SK-N-SH (cell line): ENCODE measurements around the gene WSCD1. TPM values are rescaled to one million over a fixed set of nuclear protein-coding genes. Genes with fewer than 3 reads are reported as not detected.

Experiments
- CTCF ChIA-PET: fragments of 300-600, 350-600 bp; formaldehyde crosslinking; extraction: SDS; loops from one replicate; lab custom pipeline; 2021; lab: Yijun Ruan, JAX
- POLR2A ChIA-PET: fragments of 350-600 bp; sonication (Branson Sonifier 250); formaldehyde crosslinking; extraction: SDS; loops from one replicate; lab custom pipeline; 2020; ENCODE audit warnings: antibody characterized with exemption, inconsistent platforms; lab: Yijun Ruan, JAX
- DNase-seq: peaks from one replicate; pipeline ENCODE4 v3.0.0; 2012
- H2AFZ ChIP-seq: fragments of 200-600 bp; sonication (generic); 2 replicates; pipeline ENCODE4 v1.8.1; 2016; ENCODE audit warnings: antibody characterized with exemption, mild to moderate bottlenecking, low read depth
- H3F3A ChIP-seq: fragments of 200-600 bp; sonication (generic); replicated peaks from 2 replicates; pipeline ENCODE3; 2016; ENCODE audit warnings: antibody characterized with exemption, mild to moderate bottlenecking; ENCODE audit not compliant: insufficient read depth
- H3K27ac ChIP-seq, 2 experiments: fragments of 200-500 bp in 1 of 2; fragments of 200-600 bp in 1 of 2; sonication (Bioruptor generic) in 1 of 2; sonication (generic), shearing (Covaris generic) in 1 of 2; 2 replicates each; pipeline versions ENCODE4 v1.5.1 to v1.6.1; 2014 to 2016; ENCODE audit warnings: low read depth in 2 of 2, inconsistent platforms in 1 of 2, low read length in 1 of 2, mild to moderate bottlenecking in 1 of 2, mixed read lengths in 1 of 2
- H3K27me3 ChIP-seq: fragments of 200-600 bp; sonication (generic), shearing (Covaris generic); 2 replicates; pipeline ENCODE4 v1.6.1; 2016; ENCODE audit warnings: mixed run types; ENCODE audit not compliant: insufficient read depth
- H3K36me3 ChIP-seq, 2 experiments: fragments of 200-500 bp in 1 of 2; fragments of 200-600 bp in 1 of 2; sonication (Bioruptor generic) in 1 of 2; sonication (generic) in 1 of 2; replicated peaks in 1 of 2; 2 replicates each; pipeline versions ENCODE3 to v1.5.1; 2014 to 2016; ENCODE audit warnings: low read length in 1 of 2, mild to moderate bottlenecking in 1 of 2; ENCODE audit not compliant: insufficient read depth in 2 of 2, control insufficient read depth in 1 of 2
- H3K4me1 ChIP-seq, 2 experiments: fragments of 200-500 bp in 1 of 2; fragments of 200-600 bp in 1 of 2; sonication (Bioruptor generic) in 1 of 2; sonication (generic), shearing (Covaris generic) in 1 of 2; 2 replicates each; pipeline versions ENCODE4 v1.5.1 to v1.6.1; 2014 to 2016; ENCODE audit warnings: low read depth in 1 of 2, low read length in 1 of 2, mixed run types in 1 of 2; ENCODE audit not compliant: insufficient read depth in 2 of 2, control insufficient read depth in 1 of 2
- H3K4me2 ChIP-seq: fragments of 200-600 bp; sonication (generic), shearing (Covaris generic); 2 replicates; pipeline ENCODE4 v1.6.1; 2017; ENCODE audit warnings: mixed run types
- H3K4me3 ChIP-seq, 2 experiments: fragments of 200-500 bp in 1 of 2; fragments of 200-600 bp in 1 of 2; sonication (Bioruptor generic) in 1 of 2; sonication (generic), shearing (Covaris generic) in 1 of 2; 2 replicates each; pipeline versions ENCODE4 v1.5.1 to v1.8.1; 2014 to 2016; ENCODE audit warnings: low read depth in 2 of 2, inconsistent platforms in 1 of 2, low read length in 1 of 2, mild to moderate bottlenecking in 1 of 2, mixed read lengths in 1 of 2, moderate library complexity in 1 of 2
- H3K79me2 ChIP-seq: fragments of 200-600 bp; sonication (generic); 2 replicates; pipeline ENCODE4 v1.8.1; 2017; ENCODE audit warnings: mild to moderate bottlenecking; ENCODE audit not compliant: insufficient read depth
- H3K9ac ChIP-seq: fragments of 200-600 bp; sonication (generic); 2 replicates; pipeline ENCODE4 v1.6.1; 2017; ENCODE audit warnings: mixed run types
- H3K9me2 ChIP-seq: fragments of 200-600 bp; sonication (generic); 2 replicates; pipeline ENCODE4 v1.6.1; 2017; ENCODE audit warnings: mixed run types
- H3K9me3 ChIP-seq: fragments of 200-600 bp; sonication (generic); 2 replicates; pipeline ENCODE4 v1.6.1; 2017; ENCODE audit warnings: mixed run types, mild to moderate bottlenecking, moderate library complexity
- H4K20me1 ChIP-seq: fragments of 200-600 bp; sonication (generic); 2 replicates; pipeline ENCODE4 v1.6.1; 2017; ENCODE audit warnings: mild to moderate bottlenecking, mixed run types; ENCODE audit not compliant: insufficient read depth
- CHD2 ChIP-seq: fragments of 150-350 bp; IDR thresholded peaks from 2 replicates; pipeline ENCODE4 v1.6.1; 2018; ENCODE audit warnings: low read length; ENCODE audit not compliant: partially characterized antibody
- GATA2 ChIP-seq: sonication (generic); formaldehyde crosslinking; IDR thresholded peaks from 2 replicates; pipeline ENCODE4 v1.5.0; 2020; ENCODE audit warnings: mild to moderate bottlenecking, missing genetic modification reagents
- JUND ChIP-seq: IDR thresholded peaks from 2 replicates; pipeline ENCODE4 v1.4.0; 2012
- MXI1 ChIP-seq: IDR thresholded peaks from 2 replicates; pipeline ENCODE4 v1.6.1; 2012; ENCODE audit warnings: mild to moderate bottlenecking, low read depth, low read length, improper control_type of control experiment
- SIN3A ChIP-seq: IDR thresholded peaks from 2 replicates; pipeline ENCODE4 v1.6.1; 2012; ENCODE audit warnings: low read depth, mild to moderate bottlenecking, low read length, moderate library complexity, borderline replicate concordance
- TCF12 ChIP-seq: IDR thresholded peaks from 2 replicates; pipeline ENCODE4 v1.4.0; 2012
- TEAD4 ChIP-seq: IDR thresholded peaks from 2 replicates; pipeline ENCODE4 v1.4.0; 2012; ENCODE audit warnings: mild to moderate bottlenecking, borderline replicate concordance; ENCODE audit not compliant: insufficient read depth
- YY1 ChIP-seq: IDR thresholded peaks from 2 replicates; pipeline ENCODE4 v1.4.0; 2012; ENCODE audit warnings: low read depth, mild to moderate bottlenecking
- WGBS: methylation state at CpG from one replicate; pipeline ENCODE4 v1.1.6; 2017; ENCODE audit warnings: low lambda C conversion rate; 5-methylcytosine and 5-hydroxymethylcytosine counted together
- polyA plus RNA-seq, 3 experiments: library from polyadenylated mRNA; depleted of rRNA; stranded (reverse); fragments of >200 nt; gene quantifications; 2 replicates each; pipeline ENCODE4 v1.2.3, GENCODE V29; 2012
- TF ChIP-seq, protein P1 (sequence below): IDR thresholded peaks from 2 replicates; pipeline ENCODE4; 2012
- TF ChIP-seq, protein P2 (sequence below): fragments of 200-600 bp; sonication (generic); IDR thresholded peaks from 2 replicates; pipeline ENCODE4 v1.6.1; 2017; ENCODE audit warnings: antibody characterized with exemption, mild to moderate bottlenecking, moderate library complexity
- TF ChIP-seq, protein P3 (sequence below): IDR thresholded peaks from 2 replicates; pipeline ENCODE4 v1.4.0; 2012; ENCODE audit warnings: low read depth, borderline replicate concordance
- TF ChIP-seq, protein P4 (sequence below): IDR thresholded peaks from 2 replicates; pipeline ENCODE4 v1.6.1; 2012; ENCODE audit warnings: mild to moderate bottlenecking, low read depth, low read length, moderate library complexity

The WSCD1 gene
- polyA plus RNA-seq, 1 of the 3 experiments (the other 2 are of a cell fraction) = 0.03 TPM

DNA sequence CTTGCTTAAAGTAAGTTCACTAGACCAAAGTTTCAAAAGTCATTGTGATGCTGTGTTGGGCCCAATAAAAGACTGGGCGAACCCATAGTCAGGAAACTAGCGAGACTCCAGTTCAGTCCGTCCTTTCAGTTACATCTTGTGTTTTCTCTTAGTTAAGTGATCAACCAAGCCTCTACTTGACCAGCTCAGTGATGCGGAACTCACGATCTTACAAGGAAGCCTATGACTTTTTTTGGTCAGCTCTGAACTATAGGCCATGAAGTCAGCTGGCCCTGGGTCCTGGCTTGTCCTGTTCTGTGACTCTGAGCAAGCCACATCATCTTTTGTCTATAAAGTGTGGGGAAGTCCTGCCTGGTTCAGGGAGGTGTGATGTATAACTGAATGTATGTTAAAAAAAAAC, 21.7 kb upstream of the WSCD1 start:
- Histone ChIP-seq H3K9ac (no peak overlapping the region), H3K27ac (no peak overlapping the region), H3K9me3 (no peaks in the 10 kb centered on the region), H4K20me1 (no peaks in the 10 kb centered on the region), H3K79me2 (no peaks in the 10 kb centered on the region), H3K4me3 (no peak overlapping the region), H3K4me2 (no peak overlapping the region), H2AFZ (no peak overlapping the region), H3K4me1 (no peaks in the 10 kb centered on the region), H3K36me3 (no peaks in the 10 kb centered on the region), H3K9me2 (no peaks in the 10 kb centered on the region), H3K27me3 (peaks cover 5% of the 10 kb centered on the region; the same call in 1 of the 2 replicates)
- POLR2A ChIA-PET = no interaction called here
- 40% methylated on average over 5 of the region's 5 CpGs for WGBS
- no peak for DNase-seq
- TF ChIP-seq TCF12 (no peak), CHD2 (no peak), GATA2 (CRISPR knock-in tag) (no peak), YY1 (no peak), TEAD4 (no peak), JUND (no peak), SIN3A (no peak), MXI1 (no peak)
- TF ChIP-seq, protein P1, sequence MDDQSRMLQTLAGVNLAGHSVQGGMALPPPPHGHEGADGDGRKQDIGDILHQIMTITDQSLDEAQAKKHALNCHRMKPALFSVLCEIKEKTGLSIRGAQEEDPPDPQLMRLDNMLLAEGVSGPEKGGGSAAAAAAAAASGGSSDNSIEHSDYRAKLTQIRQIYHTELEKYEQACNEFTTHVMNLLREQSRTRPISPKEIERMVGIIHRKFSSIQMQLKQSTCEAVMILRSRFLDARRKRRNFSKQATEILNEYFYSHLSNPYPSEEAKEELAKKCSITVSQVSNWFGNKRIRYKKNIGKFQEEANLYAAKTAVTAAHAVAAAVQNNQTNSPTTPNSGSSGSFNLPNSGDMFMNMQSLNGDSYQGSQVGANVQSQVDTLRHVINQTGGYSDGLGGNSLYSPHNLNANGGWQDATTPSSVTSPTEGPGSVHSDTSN = no peak
- TF ChIP-seq, protein P2, sequence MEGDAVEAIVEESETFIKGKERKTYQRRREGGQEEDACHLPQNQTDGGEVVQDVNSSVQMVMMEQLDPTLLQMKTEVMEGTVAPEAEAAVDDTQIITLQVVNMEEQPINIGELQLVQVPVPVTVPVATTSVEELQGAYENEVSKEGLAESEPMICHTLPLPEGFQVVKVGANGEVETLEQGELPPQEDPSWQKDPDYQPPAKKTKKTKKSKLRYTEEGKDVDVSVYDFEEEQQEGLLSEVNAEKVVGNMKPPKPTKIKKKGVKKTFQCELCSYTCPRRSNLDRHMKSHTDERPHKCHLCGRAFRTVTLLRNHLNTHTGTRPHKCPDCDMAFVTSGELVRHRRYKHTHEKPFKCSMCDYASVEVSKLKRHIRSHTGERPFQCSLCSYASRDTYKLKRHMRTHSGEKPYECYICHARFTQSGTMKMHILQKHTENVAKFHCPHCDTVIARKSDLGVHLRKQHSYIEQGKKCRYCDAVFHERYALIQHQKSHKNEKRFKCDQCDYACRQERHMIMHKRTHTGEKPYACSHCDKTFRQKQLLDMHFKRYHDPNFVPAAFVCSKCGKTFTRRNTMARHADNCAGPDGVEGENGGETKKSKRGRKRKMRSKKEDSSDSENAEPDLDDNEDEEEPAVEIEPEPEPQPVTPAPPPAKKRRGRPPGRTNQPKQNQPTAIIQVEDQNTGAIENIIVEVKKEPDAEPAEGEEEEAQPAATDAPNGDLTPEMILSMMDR = no peak
- TF ChIP-seq, protein P3, sequence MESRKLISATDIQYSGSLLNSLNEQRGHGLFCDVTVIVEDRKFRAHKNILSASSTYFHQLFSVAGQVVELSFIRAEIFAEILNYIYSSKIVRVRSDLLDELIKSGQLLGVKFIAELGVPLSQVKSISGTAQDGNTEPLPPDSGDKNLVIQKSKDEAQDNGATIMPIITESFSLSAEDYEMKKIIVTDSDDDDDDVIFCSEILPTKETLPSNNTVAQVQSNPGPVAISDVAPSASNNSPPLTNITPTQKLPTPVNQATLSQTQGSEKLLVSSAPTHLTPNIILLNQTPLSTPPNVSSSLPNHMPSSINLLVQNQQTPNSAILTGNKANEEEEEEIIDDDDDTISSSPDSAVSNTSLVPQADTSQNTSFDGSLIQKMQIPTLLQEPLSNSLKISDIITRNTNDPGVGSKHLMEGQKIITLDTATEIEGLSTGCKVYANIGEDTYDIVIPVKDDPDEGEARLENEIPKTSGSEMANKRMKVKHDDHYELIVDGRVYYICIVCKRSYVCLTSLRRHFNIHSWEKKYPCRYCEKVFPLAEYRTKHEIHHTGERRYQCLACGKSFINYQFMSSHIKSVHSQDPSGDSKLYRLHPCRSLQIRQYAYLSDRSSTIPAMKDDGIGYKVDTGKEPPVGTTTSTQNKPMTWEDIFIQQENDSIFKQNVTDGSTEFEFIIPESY = no peak
- TF ChIP-seq, protein P4, sequence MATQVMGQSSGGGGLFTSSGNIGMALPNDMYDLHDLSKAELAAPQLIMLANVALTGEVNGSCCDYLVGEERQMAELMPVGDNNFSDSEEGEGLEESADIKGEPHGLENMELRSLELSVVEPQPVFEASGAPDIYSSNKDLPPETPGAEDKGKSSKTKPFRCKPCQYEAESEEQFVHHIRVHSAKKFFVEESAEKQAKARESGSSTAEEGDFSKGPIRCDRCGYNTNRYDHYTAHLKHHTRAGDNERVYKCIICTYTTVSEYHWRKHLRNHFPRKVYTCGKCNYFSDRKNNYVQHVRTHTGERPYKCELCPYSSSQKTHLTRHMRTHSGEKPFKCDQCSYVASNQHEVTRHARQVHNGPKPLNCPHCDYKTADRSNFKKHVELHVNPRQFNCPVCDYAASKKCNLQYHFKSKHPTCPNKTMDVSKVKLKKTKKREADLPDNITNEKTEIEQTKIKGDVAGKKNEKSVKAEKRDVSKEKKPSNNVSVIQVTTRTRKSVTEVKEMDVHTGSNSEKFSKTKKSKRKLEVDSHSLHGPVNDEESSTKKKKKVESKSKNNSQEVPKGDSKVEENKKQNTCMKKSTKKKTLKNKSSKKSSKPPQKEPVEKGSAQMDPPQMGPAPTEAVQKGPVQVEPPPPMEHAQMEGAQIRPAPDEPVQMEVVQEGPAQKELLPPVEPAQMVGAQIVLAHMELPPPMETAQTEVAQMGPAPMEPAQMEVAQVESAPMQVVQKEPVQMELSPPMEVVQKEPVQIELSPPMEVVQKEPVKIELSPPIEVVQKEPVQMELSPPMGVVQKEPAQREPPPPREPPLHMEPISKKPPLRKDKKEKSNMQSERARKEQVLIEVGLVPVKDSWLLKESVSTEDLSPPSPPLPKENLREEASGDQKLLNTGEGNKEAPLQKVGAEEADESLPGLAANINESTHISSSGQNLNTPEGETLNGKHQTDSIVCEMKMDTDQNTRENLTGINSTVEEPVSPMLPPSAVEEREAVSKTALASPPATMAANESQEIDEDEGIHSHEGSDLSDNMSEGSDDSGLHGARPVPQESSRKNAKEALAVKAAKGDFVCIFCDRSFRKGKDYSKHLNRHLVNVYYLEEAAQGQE = no peak
- TF ChIP-seq, all 33 proteins: peak for 0
- CTCF ChIA-PET = no interaction called here
- no peaks in the 10 kb centered on the region for H3F3A ChIP-seq
